Diencephalon (tissue), 1 donor: ENCODE measurements around the gene HDGFL2. TPM values are rescaled to one million over a fixed set of nuclear protein-coding genes. Genes with fewer than 3 reads are reported as not detected.

Experiments
- small RNA-seq: library from RNA; depleted of rRNA; stranded (forward); fragments of <200 nt; gene quantifications from one replicate; pipeline ENCODE3, GENCODE V24; 2014
- total RNA-seq: library from RNA; depleted of rRNA; stranded (reverse); fragments of >200 nt; gene quantifications from one replicate; pipeline ENCODE4 v1.2.3, GENCODE V29; 2014

Gene HDGFL2
- total RNA-seq, result 39.4 TPM

DNA sequence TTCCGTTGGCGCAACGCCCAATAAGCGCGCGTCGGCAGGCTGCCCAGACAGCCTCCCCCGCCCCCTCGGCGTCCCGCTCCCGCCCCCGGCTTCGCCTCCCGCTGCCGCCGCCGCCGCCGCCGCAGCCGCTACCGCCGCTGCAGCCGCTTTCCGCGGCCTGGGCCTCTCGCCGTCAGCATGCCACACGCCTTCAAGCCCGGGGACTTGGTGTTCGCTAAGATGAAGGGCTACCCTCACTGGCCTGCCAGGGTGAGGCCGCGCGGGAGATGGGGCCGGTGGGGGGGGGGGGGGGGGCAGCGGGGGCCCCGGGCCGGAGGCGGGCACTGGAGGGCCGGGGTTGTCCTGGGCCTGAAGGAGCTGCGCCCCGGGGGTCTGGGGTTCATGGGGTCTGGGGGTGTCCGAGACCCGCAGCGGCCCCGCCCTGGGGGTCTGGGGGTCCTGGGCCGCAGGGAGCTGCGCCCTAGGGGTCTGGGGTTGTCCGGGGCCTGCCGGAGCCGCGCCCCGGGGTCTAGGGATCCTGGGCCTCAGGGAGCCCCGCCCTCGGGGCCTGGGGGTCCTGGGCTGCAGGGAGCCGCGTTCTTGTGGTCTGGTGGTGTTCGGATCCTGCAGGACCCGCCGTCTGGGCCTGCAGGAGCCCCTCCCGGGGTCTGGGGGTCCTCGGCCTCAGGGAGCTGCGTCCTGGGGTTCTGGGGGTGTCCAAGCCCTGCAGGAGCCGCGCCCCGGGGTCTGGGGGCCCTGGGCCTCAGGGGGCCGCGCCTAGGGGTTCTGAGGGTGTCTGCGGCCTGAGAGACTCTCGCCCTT is at the start of gene HDGFL2:
HDGFL2 (plus strand) TSS at position 124 of the 801 bp plus-strand sequence; CDS start at position 178, 54 bp downstream.

DNA sequence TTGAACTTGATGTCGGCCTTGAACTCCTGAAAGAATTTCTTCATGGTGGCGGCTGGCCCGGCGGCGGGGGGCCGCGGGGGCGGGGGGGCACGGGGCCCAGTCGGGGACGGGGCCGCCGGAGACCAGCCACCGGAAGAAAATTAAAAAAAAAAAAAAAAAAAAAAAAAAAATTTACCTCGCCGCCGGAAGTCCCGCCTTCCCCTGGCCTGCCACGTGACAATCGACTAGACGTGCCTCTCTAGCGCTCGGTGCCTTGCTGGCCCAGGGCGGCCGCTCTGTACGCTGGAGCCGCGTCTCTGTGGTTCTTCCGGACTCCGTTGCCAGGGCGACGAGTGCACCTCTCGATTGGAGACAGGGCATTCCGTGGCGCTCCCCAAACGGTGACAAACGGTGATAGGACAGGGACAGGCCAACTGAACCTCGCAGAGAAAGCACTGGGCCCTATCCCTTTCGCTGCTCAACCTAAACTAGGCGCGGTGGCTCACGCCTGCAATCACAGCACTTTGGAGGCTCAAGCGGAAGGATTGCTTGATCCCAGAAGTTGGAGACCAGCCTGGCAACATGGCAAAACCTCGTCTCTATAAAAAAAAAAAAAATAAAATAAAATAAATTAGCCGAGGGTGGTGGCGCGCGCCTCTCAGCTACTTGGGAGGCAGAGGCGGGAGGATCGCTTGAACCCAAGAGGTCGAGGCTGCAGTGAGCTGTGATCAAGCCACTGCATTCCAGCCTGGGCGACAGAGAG is 14.3 kb upstream of the HDGFL2 start, which contains the start of gene UBXN6:
UBXN6 (minus strand) TSS at position 141 of the 742 bp plus-strand sequence; CDS start at position 44, 97 bp downstream.

DNA sequence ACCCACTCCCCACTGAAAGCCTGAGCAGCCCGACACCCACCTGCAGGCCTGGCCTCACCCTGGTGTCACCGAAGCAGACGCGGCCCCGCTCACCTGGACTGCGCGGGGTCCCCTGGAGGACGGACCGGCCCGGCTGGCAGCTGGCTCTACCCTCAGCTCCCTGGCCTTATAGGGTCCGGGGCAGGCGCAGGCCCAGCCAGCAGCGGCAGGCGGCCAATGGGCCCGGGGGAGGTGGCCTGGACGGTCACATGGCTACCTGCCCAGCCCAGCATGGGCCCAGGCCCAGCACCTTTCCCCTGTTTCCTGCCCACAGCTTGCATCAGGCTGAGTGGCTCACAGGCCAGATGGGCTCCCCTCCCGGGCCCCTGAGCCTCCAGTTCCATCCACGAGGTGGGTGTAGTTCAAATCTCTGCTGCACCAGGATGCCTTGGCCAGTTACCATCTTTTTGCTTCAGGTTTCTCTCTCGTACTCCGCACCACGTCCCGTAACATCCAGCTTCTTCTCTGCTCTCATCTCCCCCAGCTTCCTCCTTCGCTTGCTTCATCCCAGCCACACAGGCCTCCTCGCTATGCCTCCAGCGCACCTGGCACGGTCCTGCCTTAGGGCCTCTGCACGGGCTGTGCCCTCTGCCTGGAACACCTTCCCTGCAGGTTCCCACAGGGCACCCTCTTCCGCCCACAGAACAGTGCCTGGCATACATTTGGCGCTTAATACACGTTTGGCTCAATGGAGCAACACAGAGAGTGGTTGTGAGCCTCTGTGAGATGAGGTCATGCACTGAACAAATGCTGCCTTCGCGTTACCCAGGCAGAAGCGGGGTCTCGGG is 46.5 kb downstream of the HDGFL2 start, which contains the start of gene PLIN4:
PLIN4 (minus strand) TSS at position 142 of the 827 bp plus-strand sequence. CDS start 214 bp downstream, outside the sequence.

DNA sequence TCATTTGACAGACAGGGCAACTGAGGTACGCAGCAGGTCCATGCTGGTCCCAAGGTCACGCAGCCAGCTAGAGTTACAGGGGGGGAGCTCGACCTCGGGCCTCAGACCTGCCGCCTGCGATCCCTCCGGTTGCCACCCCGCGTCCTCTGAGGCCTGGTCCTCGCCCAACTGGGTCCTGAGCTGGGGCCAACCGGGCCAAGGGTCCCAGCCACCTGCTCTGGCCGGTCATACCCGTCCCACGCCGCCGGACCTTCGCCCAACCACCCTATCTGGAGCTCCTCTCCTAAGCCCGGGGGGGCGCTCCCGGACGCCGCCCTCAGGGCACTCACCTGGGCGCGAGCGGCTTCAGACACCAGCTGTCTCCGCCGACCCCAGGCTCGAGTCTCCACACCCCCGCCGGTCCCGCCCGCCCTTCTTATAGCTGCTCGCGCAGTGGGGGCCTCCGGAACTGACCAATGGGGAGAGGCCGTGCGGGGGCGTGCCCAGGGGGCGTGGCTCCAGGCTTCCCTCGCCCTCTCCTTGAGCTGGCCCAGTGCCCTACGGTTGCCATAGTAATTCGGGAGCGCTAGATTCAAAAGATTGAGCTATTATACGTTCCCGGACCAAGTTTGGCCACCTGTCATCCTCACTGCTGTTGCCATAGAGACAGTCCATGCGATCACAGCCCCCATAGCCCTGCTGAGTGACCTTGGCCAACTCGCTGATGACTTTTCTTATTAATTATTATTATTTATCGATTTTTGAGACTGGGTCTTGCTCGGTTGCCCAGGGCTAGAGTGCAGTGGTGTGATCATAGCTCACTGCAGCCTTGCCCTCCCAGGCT is 63.0 kb downstream of the HDGFL2 start, which contains the start of gene PLIN5:
PLIN5 (minus strand) TSS at position 389 of the 823 bp plus-strand sequence. CDS start 1,150 bp downstream, outside the sequence.

DNA sequence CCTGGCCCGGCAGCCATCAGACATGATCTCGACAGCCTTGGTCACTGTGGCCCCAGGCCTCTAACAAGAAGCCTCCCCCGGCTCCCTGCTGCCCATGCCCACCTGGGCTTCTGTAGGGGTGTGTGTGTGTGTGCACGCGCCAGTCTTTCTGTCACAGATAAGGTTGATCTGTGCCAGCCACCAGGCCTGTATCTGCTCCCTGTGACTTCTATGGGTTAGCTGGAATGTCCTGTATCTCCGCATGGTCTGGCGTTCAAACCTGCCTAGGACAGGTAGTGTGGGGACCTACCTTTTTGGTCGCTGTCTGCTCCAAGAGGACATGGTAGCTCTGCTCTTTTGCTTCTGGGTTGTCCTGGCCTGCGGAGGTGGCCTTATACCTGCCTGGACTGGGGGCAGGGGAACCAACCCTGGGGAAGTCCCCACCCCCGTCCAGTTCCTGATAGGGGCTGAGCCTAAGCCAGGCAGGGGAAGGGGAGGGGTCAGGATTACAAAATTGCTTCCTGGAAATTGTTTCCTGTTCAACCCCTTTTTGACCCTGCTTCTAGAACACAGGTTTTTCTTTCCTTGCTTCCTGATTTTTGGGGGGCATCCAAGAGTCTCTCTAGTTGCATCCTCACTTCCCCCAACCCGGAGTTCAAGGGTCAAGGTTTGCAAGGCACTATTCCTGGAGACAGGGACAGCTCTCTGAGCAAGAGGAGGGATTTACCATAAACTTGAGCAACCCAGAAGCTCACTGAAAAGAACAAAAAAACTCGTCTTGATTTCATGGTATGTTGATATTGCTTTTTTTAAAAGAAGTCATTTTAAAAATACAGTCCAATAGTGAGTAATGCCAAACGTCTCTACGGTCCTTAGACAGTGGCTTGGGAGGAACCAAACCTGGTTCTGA is 67.8 kb downstream of the HDGFL2 start, which contains the start of gene LRG1:
LRG1 (minus strand) TSS at position 344 of the 889 bp plus-strand sequence; CDS start at position 321, 23 bp downstream.

Small RNAs within 50 kb of the gene (small RNA-seq; reads per million reads assigned to genes)
- gene MIR4746, result not detected

Other genes with a start within 250 kb of the HDGFL2 start
- 0.23 TPM for gene EBI3, start 242.8 kb upstream of the HDGFL2 start, total RNA-seq
- 14.8 TPM for gene YJU2, start 225.2 kb upstream of the HDGFL2 start, total RNA-seq
- 10.1 TPM for gene SHD, start 193.0 kb upstream of the HDGFL2 start, total RNA-seq
- 1.4 TPM for gene TMIGD2, start 169.9 kb upstream of the HDGFL2 start, total RNA-seq
- 51.4 TPM for gene FSD1, start 167.7 kb upstream of the HDGFL2 start, total RNA-seq
- 0.69 TPM for gene STAP2, start 133.5 kb upstream of the HDGFL2 start, total RNA-seq
- gene MPND, start 128.7 kb upstream of the HDGFL2 start, total RNA-seq, result 19.6 TPM
- 20.1 TPM for gene SH3GL1, start 71.8 kb upstream of the HDGFL2 start, total RNA-seq
- 8.1 TPM for gene CHAF1A, start 69.7 kb upstream of the HDGFL2 start, total RNA-seq
- gene UBXN6, start 14.5 kb upstream of the HDGFL2 start, total RNA-seq, result 75.0 TPM
- gene PLIN4, start 46.2 kb downstream of the HDGFL2 start, total RNA-seq, result 0.23 TPM
- gene PLIN5, start 62.9 kb downstream of the HDGFL2 start, total RNA-seq, result 4.6 TPM
- gene LRG1, start 67.7 kb downstream of the HDGFL2 start, total RNA-seq, result 0.23 TPM
- gene SEMA6B, start 87.4 kb downstream of the HDGFL2 start, total RNA-seq, result 49.1 TPM
- gene TNFAIP8L1, start 167.2 kb downstream of the HDGFL2 start, total RNA-seq, result 7.6 TPM
- gene MYDGF, start 198.0 kb downstream of the HDGFL2 start, total RNA-seq, result 42.4 TPM